Activated T-cell treated with anti-CD3 and anti-CD28 coated beads, Interleukin-2, amount 50 U/mL, for 72 hours (primary cell): ENCODE results near the gene LRRC31. TPM values are rescaled to one million over a fixed set of nuclear protein-coding genes. Genes with fewer than 3 reads are reported as not detected.

ENCODE experiments used
- ATAC-seq, 2 donors: fragments of 150-1000 bp; cut with Tn5 transposase; replicated peaks in 1 of 2; 2 replicates each; pipeline ENCODE4 v1.10.0; 2021; ENCODE audit warnings: moderate library complexity in 2 of 2, mild to moderate bottlenecking in 1 of 2
- DNase-seq, 2 donors: peaks; one replicate each; pipeline ENCODE4 v3.0.0; 2021 to 2022; ENCODE audit warnings: mixed read lengths in 1 of 2
- H3K27ac Mint-ChIP-seq: one replicate; pipeline ENCODE4 v1.8.0; 2022; ENCODE audit warnings: mild to moderate bottlenecking, moderate library complexity, mixed read lengths
- H3K27me3 Mint-ChIP-seq: one replicate; pipeline ENCODE4 v1.8.0; 2022; ENCODE audit warnings: low read depth, mixed read lengths
- H3K36me3 Mint-ChIP-seq, 2 donors: one replicate each; pipeline ENCODE4 v1.8.0; 2022; ENCODE audit warnings: mixed read lengths in 2 of 2, mild to moderate bottlenecking in 1 of 2; ENCODE audit not compliant: insufficient read depth in 2 of 2
- H3K4me1 Mint-ChIP-seq: one replicate; pipeline ENCODE4 v1.8.0; 2022; ENCODE audit warnings: low read depth, mixed read lengths
- H3K4me3 Mint-ChIP-seq, 2 donors: one replicate each; pipeline ENCODE4 v1.8.0; 2022; ENCODE audit warnings: mild to moderate bottlenecking in 2 of 2, mixed read lengths in 2 of 2, moderate library complexity in 2 of 2
- H3K9me3 Mint-ChIP-seq, 2 donors: one replicate each; pipeline ENCODE4 v1.8.0; 2022; ENCODE audit warnings: mixed read lengths in 2 of 2
- total RNA-seq, 2 donors: library from RNA; stranded (reverse); gene quantifications; one replicate each; pipeline ENCODE4 v1.2.3, GENCODE V29; 2022

LRRC31 gene
- total RNA-seq, 2 donors from 2014 or later, result not detected

- Mint-ChIP-seq H3K27me3 (no peaks in the 10 kb centered on the region), H3K36me3 (peaks cover 0 to 17% of the 10 kb centered on the region in 2 donors), H3K4me1 (peaks cover 22% of the 10 kb centered on the region), H3K27ac (no peak overlapping the region), H3K4me3 (no peak overlapping the region), H3K9me3 (no peaks in the 10 kb centered on the region)
- ATAC-seq, result no peak
- DNase-seq, result no peak
These were observed 78.9 kb downstream of the LRRC31 start for GRCh38 chr3:169790687-169791429.

- no peak overlapping the region for H3K4me3 Mint-ChIP-seq
- no peak for ATAC-seq
- peaks cover 28% of the 10 kb centered on the region for H3K4me1 Mint-ChIP-seq
- H3K27me3 Mint-ChIP-seq, result no peaks in the 10 kb centered on the region
- H3K9me3 Mint-ChIP-seq, result no peaks in the 10 kb centered on the region
- DNase-seq, result no peak
- H3K36me3 Mint-ChIP-seq, result peaks cover 0 to 21% of the 10 kb centered on the region in 2 donors
- no peak overlapping the region for H3K27ac Mint-ChIP-seq
These were observed 79.5 kb downstream of the LRRC31 start for GRCh38 chr3:169790219-169790618.

Other genes starting within 250 kb of the LRRC31 start
- not detected for gene MECOM, start 206.2 kb downstream of the LRRC31 start, total RNA-seq
- 10 to 100 TPM in 1 of 2 donors, 1 to 10 TPM in 1; 5.6 to 23.0 TPM for gene TERC, start 104.9 kb downstream of the LRRC31 start, total RNA-seq
- under 1 TPM; 0.26 to 0.46 TPM for gene ACTRT3, start 100.4 kb downstream of the LRRC31 start, total RNA-seq
- 10 to 100 TPM; 15.1 to 16.2 TPM for gene MYNN, start 96.5 kb downstream of the LRRC31 start, total RNA-seq
- under 1 TPM in 1 of 2 donors, not detected in 1; 0.22 TPM for gene LRRIQ4, start 57.1 kb downstream of the LRRC31 start, total RNA-seq
- gene LRRC34, start 57.0 kb downstream of the LRRC31 start, total RNA-seq, result 1 to 10 TPM; 4.5 to 6.3 TPM
- gene SAMD7, start 41.6 kb upstream of the LRRC31 start, total RNA-seq, result not detected
- gene SEC62, start 96.9 kb upstream of the LRRC31 start, total RNA-seq, result 100 to 1,000 TPM in 1 of 2 donors, 10 to 100 TPM in 1; 90.6 to 100 TPM
- 10 to 100 TPM; 13.3 to 14.4 TPM for gene GPR160, start 168.1 kb upstream of the LRRC31 start, total RNA-seq